Keratinocyte (primary cell): Measurements from ENCODE around the gene ATP8B1.

Source experiments
- EZH2 ChIP-seq: IDR thresholded peaks from one replicate; pipeline ENCODE4 v1.6.1; 2012; ENCODE audit warnings: inconsistent platforms, mild to moderate bottlenecking, low read length, moderate library complexity
- TF ChIP-seq, protein P1 (sequence below), 3 experiments: IDR thresholded peaks in 1 of 3; conservative IDR thresholded peaks in 1 of 3; optimal IDR thresholded peaks in 1 of 3; 2 replicates in 2 of 3; 3 replicates in 1 of 3; pipeline versions ENCODE3 to v1.5.1; 2011; ENCODE audit warnings: low read length in 3 of 3, mild to moderate bottlenecking in 3 of 3, moderate library complexity in 2 of 3, control low read depth in 1 of 3, inconsistent platforms in 1 of 3; ENCODE audit not compliant: insufficient read depth in 2 of 3; ENCODE audit errors: extremely low read depth in 1 of 3

DNA sequence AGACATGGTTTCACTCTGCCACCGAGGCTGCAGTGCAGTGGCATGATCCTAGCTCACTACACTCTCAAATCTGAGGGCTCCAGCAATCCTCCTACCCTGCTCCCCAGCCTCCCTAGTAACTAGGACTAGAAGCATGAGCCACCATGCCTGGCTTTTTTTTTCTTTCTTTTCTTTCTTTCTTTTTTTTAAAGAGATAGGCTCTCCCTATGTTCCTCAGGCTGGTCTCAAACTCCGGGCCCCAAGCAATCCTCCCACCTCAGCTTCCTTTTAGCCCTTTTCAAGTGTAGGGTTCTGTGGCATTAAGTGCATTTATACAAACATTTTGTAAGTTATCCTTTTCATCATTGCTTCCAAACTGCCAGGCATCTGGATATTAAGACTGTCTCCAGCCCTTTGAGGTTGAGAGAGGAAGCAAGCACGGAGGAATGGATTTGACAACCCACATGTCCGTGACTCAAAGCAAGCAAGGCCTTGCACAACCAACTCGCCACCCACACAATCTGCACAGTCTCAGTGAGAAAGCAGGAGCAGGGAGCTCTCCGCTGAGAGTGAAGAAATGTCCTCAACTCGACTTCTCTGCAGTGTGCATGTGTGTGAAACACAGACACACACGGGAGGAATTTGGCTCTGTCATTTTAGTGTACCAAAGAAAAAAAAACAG, 65.6 kb downstream of the ATP8B1 start:
- TF ChIP-seq, protein P1, sequence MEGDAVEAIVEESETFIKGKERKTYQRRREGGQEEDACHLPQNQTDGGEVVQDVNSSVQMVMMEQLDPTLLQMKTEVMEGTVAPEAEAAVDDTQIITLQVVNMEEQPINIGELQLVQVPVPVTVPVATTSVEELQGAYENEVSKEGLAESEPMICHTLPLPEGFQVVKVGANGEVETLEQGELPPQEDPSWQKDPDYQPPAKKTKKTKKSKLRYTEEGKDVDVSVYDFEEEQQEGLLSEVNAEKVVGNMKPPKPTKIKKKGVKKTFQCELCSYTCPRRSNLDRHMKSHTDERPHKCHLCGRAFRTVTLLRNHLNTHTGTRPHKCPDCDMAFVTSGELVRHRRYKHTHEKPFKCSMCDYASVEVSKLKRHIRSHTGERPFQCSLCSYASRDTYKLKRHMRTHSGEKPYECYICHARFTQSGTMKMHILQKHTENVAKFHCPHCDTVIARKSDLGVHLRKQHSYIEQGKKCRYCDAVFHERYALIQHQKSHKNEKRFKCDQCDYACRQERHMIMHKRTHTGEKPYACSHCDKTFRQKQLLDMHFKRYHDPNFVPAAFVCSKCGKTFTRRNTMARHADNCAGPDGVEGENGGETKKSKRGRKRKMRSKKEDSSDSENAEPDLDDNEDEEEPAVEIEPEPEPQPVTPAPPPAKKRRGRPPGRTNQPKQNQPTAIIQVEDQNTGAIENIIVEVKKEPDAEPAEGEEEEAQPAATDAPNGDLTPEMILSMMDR (optimal IDR thresholded peaks at IDR 0.05 in 1 of 3, IDR thresholded peaks at IDR 0.05 in 1 of 3, conservative IDR thresholded peaks at IDR 0.05 in 1 of 3; ENCODE audit: extremely low read depth in 1 of 3, insufficient read depth in 2 of 3, low read length in 3 of 3) = no peak
- TF ChIP-seq EZH2 = no peak
